GM19397 (cell line): Measurements from ENCODE around the gene TLR3.
"Not testable (repeated sequence)": the region's sequence is repeated elsewhere in the genome, so short reads cannot be mapped to it uniquely, and the experiment has no call there.

Experiments used
- ATAC-seq: cut with Tn5 transposase; IDR thresholded peaks from one replicate; pipeline ENCODE4 v1.9.1; 2021; ENCODE audit warnings: mild to moderate bottlenecking, moderate library complexity; ENCODE audit not compliant: unreplicated experiment

The TLR3 gene

GRCh38 chr4:186068581-186069348 is at the start of gene TLR3:
TSS of gene TLR3 (plus strand) at chr4:186069156. CDS start at chr4:186076620, 7,464 bp downstream.
- no peak for ATAC-seq

GRCh38 chr4:186019269-186019668 is 49.7 kb upstream of the TLR3 start:
- no peak for ATAC-seq

- no peak for ATAC-seq
Observed at GRCh38 chr4:186020106-186020792, 48.7 kb upstream of the TLR3 start.

- ATAC-seq = no peak
Observed at GRCh38 chr4:186020793-186021407, 48.1 kb upstream of the TLR3 start.

DNA sequence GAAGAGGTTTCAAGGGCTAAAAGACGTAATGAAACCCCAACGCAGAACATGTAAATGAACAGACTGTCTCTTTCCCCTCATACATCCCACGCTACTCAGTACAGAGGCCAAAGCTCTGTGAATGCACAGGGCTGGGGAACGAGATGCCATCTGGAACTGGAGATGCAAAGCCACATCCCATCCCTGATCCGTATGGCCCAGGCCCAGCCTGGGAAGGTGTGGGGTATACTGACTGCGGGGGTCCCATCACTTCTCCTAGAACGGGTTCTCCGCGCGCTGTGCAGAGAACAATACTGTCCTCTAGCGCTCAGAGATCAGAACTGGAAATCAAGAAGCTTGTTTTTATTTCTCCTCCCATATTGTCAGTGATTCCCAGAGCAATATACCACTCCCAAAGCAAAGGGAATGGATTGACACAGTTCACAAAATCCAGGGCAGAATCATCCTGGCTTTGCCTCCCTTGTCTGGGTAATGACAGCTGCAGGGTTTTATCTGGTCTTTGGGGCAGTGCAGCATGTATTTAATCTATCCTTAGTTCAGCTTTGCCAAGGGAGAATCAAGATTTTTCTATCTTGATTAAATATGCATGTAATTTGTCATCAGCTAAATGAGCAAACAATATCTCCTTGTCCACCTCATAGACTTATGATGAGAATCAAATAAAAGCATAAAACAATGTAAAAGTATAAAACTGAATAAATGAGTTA is 47.3 kb upstream of the TLR3 start:
- ATAC-seq = no peak

DNA sequence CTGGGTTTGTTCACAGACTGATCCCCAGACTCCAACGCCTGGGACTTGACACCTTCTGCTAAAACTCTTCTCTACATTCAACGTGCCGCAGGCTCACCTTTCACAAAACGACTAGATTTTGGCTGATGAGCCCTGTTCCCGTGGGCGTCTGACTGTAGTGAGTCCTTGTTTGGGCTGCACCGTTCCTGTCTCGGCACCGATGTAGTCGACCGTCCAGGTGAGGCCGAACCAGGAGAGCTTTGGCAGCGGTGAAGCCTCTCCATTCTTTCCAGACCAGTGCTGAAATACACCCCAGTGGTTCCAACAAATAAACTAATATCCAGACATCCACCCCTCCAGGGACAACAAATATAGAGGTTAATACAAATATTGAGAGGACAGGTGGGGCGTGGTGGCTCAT is 45.0 kb upstream of the TLR3 start:
- no peak for ATAC-seq

GRCh38 chr4:186024637-186025407 is 44.1 kb upstream of the TLR3 start:
- no peak for ATAC-seq

- no peak for ATAC-seq
Observed at GRCh38 chr4:186025408-186025690, 43.6 kb upstream of the TLR3 start.

DNA sequence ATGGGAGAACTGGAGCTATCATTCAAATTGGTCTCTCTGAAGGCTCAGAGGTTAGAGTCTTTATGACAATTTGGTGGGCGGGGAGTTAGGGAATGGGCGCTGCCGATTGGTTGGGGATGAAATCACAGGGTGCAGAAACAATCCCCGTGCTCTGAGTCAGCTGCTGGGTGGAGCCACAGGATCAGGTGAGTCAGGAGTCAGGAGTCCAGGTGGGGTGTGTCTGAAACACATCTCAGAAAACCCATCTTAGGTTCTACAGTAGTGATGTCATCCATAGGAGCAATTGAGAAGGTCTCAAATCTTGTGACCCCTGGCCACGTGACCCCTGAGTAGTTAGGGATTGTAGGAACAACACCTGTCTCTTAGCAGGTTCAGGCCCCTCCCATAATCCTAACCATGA is 41.6 kb upstream of the TLR3 start:
- no peak for ATAC-seq

GRCh38 chr4:186029571-186030398 is 39.2 kb upstream of the TLR3 start:
- no peak for ATAC-seq

DNA sequence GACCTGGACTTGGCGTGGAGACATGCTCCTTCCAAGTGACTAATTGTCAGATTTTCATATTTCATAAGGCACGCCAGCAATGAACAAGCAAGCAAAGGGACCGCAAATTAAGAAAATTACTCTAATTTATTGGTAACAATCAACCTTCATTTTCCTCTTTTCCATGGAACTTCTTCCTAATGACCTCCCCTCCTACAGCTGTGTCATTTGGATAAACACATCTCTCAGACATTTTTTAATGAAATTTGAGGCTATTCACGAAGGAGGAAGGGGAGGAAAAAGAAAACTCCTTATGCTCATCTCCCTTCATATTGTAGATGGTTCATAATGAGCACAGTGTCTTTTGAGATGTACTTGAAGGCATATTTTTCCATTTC is 38.6 kb upstream of the TLR3 start:
- ATAC-seq = no peak

DNA sequence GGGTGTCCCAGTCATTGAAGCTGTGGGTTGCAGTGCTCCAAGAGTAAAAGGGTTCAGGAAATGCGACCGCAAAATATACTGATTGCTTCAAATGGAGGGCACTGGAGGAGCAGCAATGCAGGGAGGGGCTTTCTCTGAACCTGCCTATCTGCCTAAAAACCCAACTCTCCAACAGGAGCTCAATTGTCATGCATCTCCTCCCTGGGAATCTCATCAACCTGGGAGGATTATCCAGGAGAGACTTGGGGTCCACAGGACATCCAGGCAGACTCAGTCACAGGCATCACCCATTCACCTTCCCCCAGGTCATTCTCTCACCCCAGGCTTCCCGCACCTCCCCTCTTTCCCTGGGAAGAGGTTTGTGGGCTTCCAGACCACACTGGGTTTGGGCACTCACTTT is 38.2 kb upstream of the TLR3 start:
- ATAC-seq = no peak

DNA sequence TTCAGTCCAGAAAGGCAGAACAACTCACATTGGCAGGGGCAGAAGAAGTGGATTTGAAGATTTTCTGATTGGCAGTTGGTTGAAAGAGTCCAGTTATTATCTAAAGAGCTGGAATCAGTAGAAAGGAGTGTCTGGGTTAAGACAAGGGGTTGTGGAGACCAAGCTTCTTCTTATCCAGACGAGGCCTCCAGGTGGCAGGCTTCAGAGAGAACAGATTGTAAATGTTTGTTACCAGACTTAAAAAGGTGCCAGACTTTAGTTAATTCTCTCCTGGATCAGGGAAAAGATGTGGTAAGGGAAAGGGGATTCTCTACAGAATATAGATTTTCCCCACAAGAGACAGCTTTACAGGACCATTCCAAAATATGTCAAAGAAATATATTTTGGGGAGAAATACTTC is 36.7 kb upstream of the TLR3 start:
- no peak for ATAC-seq

DNA sequence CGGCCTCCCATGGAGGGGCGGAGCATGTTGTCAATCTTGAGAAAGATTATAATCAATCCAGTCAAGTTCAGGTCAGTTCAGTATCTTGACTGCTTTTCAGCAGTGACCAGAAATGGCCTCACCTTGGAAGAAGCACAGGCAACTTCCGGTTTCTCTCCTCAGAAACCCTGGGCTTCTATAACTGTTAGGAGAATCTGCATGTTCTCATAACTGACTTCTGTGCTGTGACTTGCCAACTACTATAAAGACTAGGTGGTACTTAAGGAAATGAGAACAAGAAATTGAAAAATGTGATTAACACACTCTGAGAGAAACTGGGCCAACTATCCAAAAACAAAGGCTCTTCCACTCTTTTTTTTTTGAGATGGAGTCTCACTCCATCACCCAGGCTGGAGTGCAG is 35.9 kb upstream of the TLR3 start:
- ATAC-seq = no peak

- not testable (repeated sequence) for ATAC-seq
Observed at GRCh38 chr4:186034613-186035012, 34.3 kb upstream of the TLR3 start.

GRCh38 chr4:186036976-186037581 is 31.9 kb upstream of the TLR3 start:
- no peak for ATAC-seq

- no peak for ATAC-seq
Observed at GRCh38 chr4:186037692-186038658, 31.0 kb upstream of the TLR3 start.

- ATAC-seq = no peak
Observed at GRCh38 chr4:186039697-186040096, 29.3 kb upstream of the TLR3 start.

- ATAC-seq = no peak
Observed at GRCh38 chr4:186040316-186040715, 28.6 kb upstream of the TLR3 start.
